ENCODE measurements around the gene PRDX2. TPM values are rescaled to one million over a fixed set of nuclear protein-coding genes. Genes with fewer than 3 reads are reported as not detected.

The PRDX2 gene
- total RNA-seq, 6 experiments from 2014 or later = 164 to 466 (median 202) TPM

GRCh38 chr19:12764698-12765097 is 36.9 kb downstream of the PRDX2 start:
- TF ChIP-seq CTCF (IDR thresholded peaks at IDR 0.05) = no peak
- TF ChIP-seq POLR2A (IDR thresholded peaks at IDR 0.05) = no peak
- no peaks in the 10 kb centered on the region for H3K27me3 ChIP-seq
- intact Hi-C loops (cut with DNase I) = loop anchor here in 1 of 2 donors (10.0 kb wide), 1 partner anchor 80 kb away; no protein-coding TSS in a partner anchor
- H3K4me1 ChIP-seq = no peaks in the 10 kb centered on the region
- no peak overlapping the region for H3K4me3 ChIP-seq
- WGBS (ENCODE audit: insufficient coverage, low coverage, low lambda C conversion rate, missing lambda C conversion rate) = 100% methylated on average over 1 of the region's 16 CpGs
- no peak overlapping the region for H3K27ac ChIP-seq
- H3K36me3 ChIP-seq = no peaks in the 10 kb centered on the region
- ATAC-seq = no peak
- DNase-seq = no peak
- no peaks in the 10 kb centered on the region for H3K9me3 ChIP-seq

- no peak overlapping the region for H3K4me3 ChIP-seq
- H3K27ac ChIP-seq = peak overlapping the region in 1 of 3 donors; percentile 65
- H3K9me3 ChIP-seq = no peaks in the 10 kb centered on the region
- no peaks in the 10 kb centered on the region for H3K27me3 ChIP-seq
- TF ChIP-seq POLR2A (IDR thresholded peaks at IDR 0.05) (no peak), CTCF (IDR thresholded peaks at IDR 0.05) (no peak)
- H3K36me3 ChIP-seq = no peaks in the 10 kb centered on the region
- DNase-seq (peak in 2 of 3 donors; percentile 79), ATAC-seq (peak in 3 of 4 donors; percentile 5 to 82 (median 38))
- intact Hi-C loops (cut with DNase I) = loop anchor here in 1 of 2 donors (10.0 kb wide), 1 partner anchor 82 kb away; no protein-coding TSS in a partner anchor
- WGBS (ENCODE audit: insufficient coverage, low coverage, low lambda C conversion rate, missing lambda C conversion rate) = 83% methylated on average over 2 of the region's 11 CpGs
- peaks cover 0 to under 1% (median under 1%) of the 10 kb centered on the region in 4 donors for H3K4me1 ChIP-seq
Measured at GRCh38 chr19:12763100-12763499, 38.5 kb downstream of the PRDX2 start.

- Histone ChIP-seq H3K4me3 (no peak overlapping the region), H3K4me1 (peaks cover 0 to 11% (median 3%) of the 10 kb centered on the region in 4 donors), H3K9me3 (no peaks in the 10 kb centered on the region), H3K36me3 (no peaks in the 10 kb centered on the region), H3K27ac (no peak overlapping the region), H3K27me3 (no peaks in the 10 kb centered on the region)
- intact Hi-C loops (cut with DNase I) = loop anchor here in 1 of 2 donors (10.0 kb wide), 2 partner anchors 55 to 85 kb away; no protein-coding TSS in a partner anchor
- ATAC-seq = no peak
- whole genome bisulfite sequencing (ENCODE audit: insufficient coverage, low coverage, low lambda C conversion rate, missing lambda C conversion rate) = 91% methylated on average over 6 of the region's 6 CpGs
- no peak for DNase-seq
- TF ChIP-seq CTCF (IDR thresholded peaks at IDR 0.05) (no peak), POLR2A (IDR thresholded peaks at IDR 0.05) (no peak)
Measured at GRCh38 chr19:12759686-12760085, 41.9 kb downstream of the PRDX2 start.

- DNase-seq (peak; percentile 76 to 82 (median 78)), ATAC-seq (peak; percentile 90 to 96 (median 93))
- Histone ChIP-seq H3K9me3 (no peaks in the 10 kb centered on the region), H3K27ac (no peak overlapping the region), H3K27me3 (no peaks in the 10 kb centered on the region), H3K4me1 (peaks cover 0 to 11% (median 3%) of the 10 kb centered on the region in 4 donors), H3K36me3 (no peaks in the 10 kb centered on the region), H3K4me3 (peak overlapping the region; percentile 32 to 50 (median 36))
- 26% methylated on average over 6 of the region's 60 CpGs for WGBS (ENCODE audit: insufficient coverage, low coverage, low lambda C conversion rate, missing lambda C conversion rate)
- intact Hi-C loops (cut with DNase I) = loop anchor here in 1 of 2 donors (10.0 kb wide), 1 partner anchor 53 kb away; no protein-coding TSS in a partner anchor
- TF ChIP-seq CTCF (IDR thresholded peaks at IDR 0.05) (peak; percentile 95 to 98 (median 97)), POLR2A (IDR thresholded peaks at IDR 0.05) (no peak)
Measured at GRCh38 chr19:12757544-12758274, 43.9 kb downstream of the PRDX2 start.
